H1 (cell line): ENCODE measurements around the gene DCAF7. TPM values are rescaled to one million over a fixed set of nuclear protein-coding genes. Genes with fewer than 3 reads are reported as not detected.

Experiments used
- SIX5 ChIP-seq: IDR thresholded peaks from 2 replicates; pipeline ENCODE4 v1.6.1; 2011; ENCODE audit warnings: mild to moderate bottlenecking, low read depth, low read length
- TAF7 ChIP-seq: optimal IDR thresholded peaks from 2 replicates; pipeline ENCODE3; 2011; ENCODE audit warnings: low read depth, mild to moderate bottlenecking, inconsistent platforms, low read length, moderate library complexity, borderline replicate concordance
- polyA plus RNA-seq, 7 experiments: library from polyadenylated mRNA; depleted of rRNA in 3 of 7; stranded (reverse) in 5 of 7; unstranded in 2 of 7; fragments of >200 nt in 5 of 7; fragments of 200-250 nt in 2 of 7; gene quantifications; 1 replicate in 5 of 7; 2 replicates in 1 of 7; 4 replicates in 1 of 7; pipeline versions ENCODE4 v1.2.1 to v1.2.3, GENCODE V29; 2011 to 2013; ENCODE audit warnings: missing spikeins in 2 of 7, mixed read lengths in 2 of 7
- total RNA-seq: library from RNA; stranded (reverse); fragmentation: NEBNext Ultra II Directional; extraction: Animal tissue kit (Norgen Biotek cat#: 25700); gene quantifications from 2 replicates; pipeline ENCODE4 v1.2.1, GENCODE V29; 2021

The DCAF7 gene
- total and polyA plus RNA-seq, 2 of the 8 experiments (the other 6 are each of a cell fraction or from before 2014, with no cell fraction given), result 74.9 to 94.1 TPM

DNA sequence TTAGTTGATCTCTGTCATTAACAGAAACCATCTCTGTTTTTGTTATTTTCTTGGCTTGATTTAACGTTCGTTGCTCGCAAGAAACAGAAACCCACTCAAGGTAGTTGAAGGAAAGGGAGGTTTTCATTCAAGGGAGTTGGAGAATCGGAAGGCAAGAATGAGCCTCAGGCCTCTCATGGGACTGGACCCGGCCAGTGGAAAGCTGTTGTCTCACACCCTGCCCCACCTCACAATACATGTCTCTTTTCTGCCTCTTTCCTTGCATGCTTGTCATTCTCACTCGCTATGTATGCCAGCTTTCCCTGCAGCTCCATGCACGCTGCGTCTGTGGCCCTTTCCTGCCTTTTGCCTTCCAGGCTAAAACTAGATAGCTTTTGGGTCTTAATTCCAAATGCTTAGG, 18.3 kb downstream of the DCAF7 start (continued):
- TF ChIP-seq TAF7, result no peak
- no peak for TF ChIP-seq SIX5
